Urinary bladder (tissue), 4 donors: Measurements from ENCODE around the gene LRCH3. TPM values are rescaled to one million over a fixed set of nuclear protein-coding genes. Genes with fewer than 3 reads are reported as not detected.
A peak's percentile ranks its signal among the peaks of the same experiment; 100 is the strongest.
"Not testable (repeated sequence)": the region's sequence is repeated elsewhere in the genome, so short reads cannot be mapped to it uniquely, and the experiment has no call there.

ENCODE experiments used
- DNase-seq: peaks from one replicate; pipeline ENCODE4 v3.0.0-alpha.2; 2015; ENCODE audit errors: extremely low spot score
- H3K27ac ChIP-seq: one replicate; pipeline ENCODE4 v1.5.1; 2013; ENCODE audit warnings: low read depth, mild to moderate bottlenecking, moderate library complexity
- H3K36me3 ChIP-seq: one replicate; pipeline ENCODE4 v1.6.1; 2013; ENCODE audit warnings: mild to moderate bottlenecking, moderate library complexity; ENCODE audit not compliant: insufficient read depth
- H3K4me1 ChIP-seq: one replicate; pipeline ENCODE4 v1.6.1; 2013; ENCODE audit warnings: mild to moderate bottlenecking, moderate library complexity; ENCODE audit not compliant: insufficient read depth
- H3K4me3 ChIP-seq: one replicate; pipeline ENCODE4 v1.5.1; 2013; ENCODE audit warnings: low read depth, low read length
- WGBS: extraction: QIAGEN DNeasy Blood & Tissue Kit; methylation state at CpG from one replicate; pipeline ENCODE4 v1.1.7; 2013; 5-methylcytosine and 5-hydroxymethylcytosine counted together
- polyA plus RNA-seq: library from polyadenylated mRNA; stranded (reverse); fragments of 200-250 nt; gene quantifications from one replicate; pipeline ENCODE4 v1.2.3, GENCODE V29; 2013
- total RNA-seq: library from RNA; depleted of rRNA; stranded (reverse); fragments of >200 nt; gene quantifications from one replicate; pipeline ENCODE4 v1.2.3, GENCODE V29; 2014
- donor health status: healthy with polysubstance abuse.
- donor health status: healthy.

Gene LRCH3
- total and polyA plus RNA-seq, 2 donors, result 21.1 to 138 TPM

DNA sequence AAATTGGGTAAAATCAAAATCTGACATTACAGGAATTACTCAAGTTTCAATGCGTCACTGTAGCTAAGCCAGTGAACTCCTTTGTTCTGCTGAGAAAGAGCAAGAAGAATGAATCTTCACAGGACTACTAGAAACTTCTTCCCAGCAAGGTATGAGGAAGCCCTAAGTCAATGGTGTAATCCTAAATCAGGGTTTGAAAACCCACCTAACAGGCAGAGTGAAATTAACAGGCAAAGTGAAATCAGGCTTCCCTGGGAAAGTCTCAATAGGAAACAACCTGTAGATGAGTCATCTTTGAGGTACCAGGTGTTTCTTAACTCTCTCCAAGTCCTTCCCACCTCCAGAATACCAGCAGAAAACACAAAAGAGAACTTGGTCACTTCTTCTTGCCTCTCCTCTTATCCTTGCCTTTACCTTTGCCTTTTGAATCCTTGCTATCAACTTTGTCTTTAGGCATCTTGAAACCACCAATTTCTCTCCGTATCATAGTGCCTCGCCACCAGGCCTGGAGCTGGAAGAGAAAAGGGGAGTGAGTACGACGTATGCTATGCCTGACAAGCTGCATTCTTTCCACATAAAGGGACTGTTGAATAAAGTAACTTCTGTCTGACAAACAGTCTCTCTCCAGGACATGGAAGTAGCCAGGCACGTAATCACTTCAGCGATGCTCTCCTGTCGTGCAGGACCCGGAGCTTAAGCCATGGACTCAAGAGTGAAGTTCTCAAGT is 98.3 kb downstream of the LRCH3 start:
- WGBS, result 87% methylated on average over 9 of the region's 9 CpGs
- H3K27ac ChIP-seq, result no peak overlapping the region
- no peak for DNase-seq

DNA sequence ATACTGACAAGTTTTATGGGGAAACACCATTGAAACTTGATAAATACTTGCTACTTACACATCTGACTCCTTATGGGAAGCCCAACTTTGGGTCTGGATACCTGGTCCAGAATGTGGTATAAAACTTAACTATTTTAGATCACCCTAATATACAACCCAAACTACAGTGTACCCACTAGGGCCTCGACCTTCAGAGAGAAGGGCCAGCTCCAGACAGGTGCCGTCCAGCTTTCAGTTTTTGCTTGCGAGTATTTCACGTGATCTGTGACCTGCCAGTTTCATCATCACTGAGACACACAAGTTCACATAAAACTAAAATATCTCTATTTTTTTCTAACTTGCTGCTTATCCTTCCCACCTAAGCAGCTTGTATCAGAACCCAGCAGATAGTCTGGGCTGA is 99.6 kb downstream of the LRCH3 start:
- Histone ChIP-seq H3K27ac (no peak overlapping the region), H3K4me1 (no peaks in the 10 kb centered on the region), H3K4me3 (no peak overlapping the region), H3K36me3 (no peaks in the 10 kb centered on the region)
- 92% methylated on average over 4 of the region's 4 CpGs for WGBS
- no peak for DNase-seq

More for the DNA sequence above, 98.3 kb downstream of the LRCH3 start:
- no peaks in the 10 kb centered on the region for H3K4me1 ChIP-seq
- H3K36me3 ChIP-seq, result no peaks in the 10 kb centered on the region
- no peak overlapping the region for H3K4me3 ChIP-seq

DNA sequence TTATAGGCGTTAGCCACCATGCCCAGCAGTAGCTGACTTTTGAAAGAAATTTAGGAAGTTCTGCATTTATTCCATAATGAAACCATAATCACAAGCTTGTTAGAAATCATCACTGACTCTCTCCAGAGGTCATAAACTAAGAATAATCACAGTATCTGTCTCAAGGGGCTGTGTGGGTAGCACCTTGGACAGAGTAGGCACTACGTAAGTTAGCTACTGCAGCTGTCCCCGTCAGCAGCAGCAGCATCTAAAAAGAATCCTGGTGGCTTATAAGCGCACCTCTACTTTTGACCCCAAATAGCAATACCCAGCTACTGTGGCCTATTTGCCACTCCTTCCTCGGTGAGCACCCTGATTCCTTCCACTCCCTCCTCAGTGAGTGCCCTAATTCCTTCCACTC is 101.1 kb downstream of the LRCH3 start:
- Histone ChIP-seq H3K36me3 (no peaks in the 10 kb centered on the region), H3K27ac (no peak overlapping the region), H3K4me1 (no peaks in the 10 kb centered on the region), H3K4me3 (no peak overlapping the region)
- DNase-seq, result no peak
- 86% methylated on average over 5 of the region's 5 CpGs for WGBS

DNA sequence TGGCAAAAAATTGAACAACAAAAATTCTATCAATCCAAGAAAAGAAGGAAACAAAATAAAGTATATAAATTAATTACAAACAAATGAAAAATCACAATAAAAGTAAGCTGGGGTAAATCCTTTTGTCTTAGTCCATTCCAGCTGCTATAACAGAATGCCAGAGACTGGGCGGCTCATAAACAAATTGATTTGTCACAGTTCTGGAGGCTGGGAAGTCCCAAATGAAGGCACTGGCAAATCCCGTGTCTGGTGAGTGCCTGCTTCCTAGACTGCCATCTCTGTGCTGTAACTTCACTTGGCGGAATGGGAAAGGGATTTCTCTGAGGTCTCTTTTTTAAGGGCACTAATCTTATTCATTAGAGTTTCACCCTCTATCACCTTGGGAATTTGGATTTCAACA is 105.4 kb downstream of the LRCH3 start:
- DNase-seq, result no peak
- Histone ChIP-seq H3K36me3 (no peaks in the 10 kb centered on the region), H3K4me3 (no peak overlapping the region), H3K4me1 (no peaks in the 10 kb centered on the region), H3K27ac (no peak overlapping the region)
- WGBS, result 88% methylated on average over 3 of the region's 3 CpGs

DNA sequence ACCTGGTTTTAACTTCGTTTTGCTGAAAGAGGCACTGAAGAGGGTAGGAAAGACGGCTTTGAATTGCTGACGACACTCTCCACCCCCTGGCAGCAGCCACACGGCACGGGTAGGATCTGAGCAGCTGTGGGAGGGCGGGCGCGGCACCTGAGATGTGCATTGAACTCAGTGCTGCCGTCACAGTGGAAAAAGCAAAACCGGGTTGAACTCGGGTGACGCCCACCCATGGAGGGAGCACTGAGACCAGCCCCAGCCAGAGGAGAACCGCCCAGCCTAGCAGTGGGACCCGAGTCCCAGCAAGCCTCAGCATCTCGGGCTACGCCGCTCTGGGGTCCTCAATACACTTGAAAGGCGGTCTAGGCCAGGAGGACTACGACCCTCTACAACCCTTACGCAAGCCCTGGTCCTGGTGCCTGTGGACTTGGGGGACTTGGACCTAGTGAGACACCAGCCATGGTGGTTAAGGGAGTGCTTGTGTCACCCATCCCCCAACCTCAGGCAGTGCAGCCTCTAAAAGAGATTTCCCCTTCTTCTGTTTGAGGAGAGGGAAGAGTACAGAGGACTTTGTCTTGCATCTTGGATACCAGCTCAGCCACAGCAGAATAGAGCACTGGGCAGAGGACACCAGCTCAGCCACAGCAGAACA is 108.9 kb downstream of the LRCH3 start:
- Histone ChIP-seq H3K4me1 (no peaks in the 10 kb centered on the region), H3K27ac (no peak overlapping the region), H3K36me3 (no peaks in the 10 kb centered on the region), H3K4me3 (no peak overlapping the region)
- WGBS, result 72% methylated on average over 20 of the region's 20 CpGs
- no peak for DNase-seq

DNA sequence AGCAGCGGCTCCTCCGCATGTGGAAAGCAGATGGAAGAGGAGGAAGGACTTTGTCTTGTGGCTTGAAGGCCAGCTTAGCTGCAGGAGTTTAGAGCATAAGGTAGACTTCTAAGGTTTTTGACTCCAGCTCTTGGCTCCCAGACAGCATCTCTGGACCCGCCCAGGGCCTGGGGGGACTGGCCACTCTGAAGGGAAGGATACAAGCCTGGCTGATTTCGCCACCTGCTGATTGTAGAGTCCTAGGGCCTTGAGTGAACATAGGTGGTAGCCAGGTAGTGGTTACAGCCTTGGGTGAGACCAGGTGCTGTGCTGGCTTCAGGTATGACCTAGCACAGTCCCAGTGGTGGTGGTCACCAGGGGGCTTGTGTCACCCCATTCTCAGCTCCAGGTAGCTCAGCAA is 110.6 kb downstream of the LRCH3 start:
- Histone ChIP-seq H3K27ac (no peak overlapping the region), H3K4me3 (no peak overlapping the region), H3K4me1 (no peaks in the 10 kb centered on the region), H3K36me3 (no peaks in the 10 kb centered on the region)
- DNase-seq, result no peak
- 97% methylated on average over 4 of the region's 4 CpGs for WGBS

DNA sequence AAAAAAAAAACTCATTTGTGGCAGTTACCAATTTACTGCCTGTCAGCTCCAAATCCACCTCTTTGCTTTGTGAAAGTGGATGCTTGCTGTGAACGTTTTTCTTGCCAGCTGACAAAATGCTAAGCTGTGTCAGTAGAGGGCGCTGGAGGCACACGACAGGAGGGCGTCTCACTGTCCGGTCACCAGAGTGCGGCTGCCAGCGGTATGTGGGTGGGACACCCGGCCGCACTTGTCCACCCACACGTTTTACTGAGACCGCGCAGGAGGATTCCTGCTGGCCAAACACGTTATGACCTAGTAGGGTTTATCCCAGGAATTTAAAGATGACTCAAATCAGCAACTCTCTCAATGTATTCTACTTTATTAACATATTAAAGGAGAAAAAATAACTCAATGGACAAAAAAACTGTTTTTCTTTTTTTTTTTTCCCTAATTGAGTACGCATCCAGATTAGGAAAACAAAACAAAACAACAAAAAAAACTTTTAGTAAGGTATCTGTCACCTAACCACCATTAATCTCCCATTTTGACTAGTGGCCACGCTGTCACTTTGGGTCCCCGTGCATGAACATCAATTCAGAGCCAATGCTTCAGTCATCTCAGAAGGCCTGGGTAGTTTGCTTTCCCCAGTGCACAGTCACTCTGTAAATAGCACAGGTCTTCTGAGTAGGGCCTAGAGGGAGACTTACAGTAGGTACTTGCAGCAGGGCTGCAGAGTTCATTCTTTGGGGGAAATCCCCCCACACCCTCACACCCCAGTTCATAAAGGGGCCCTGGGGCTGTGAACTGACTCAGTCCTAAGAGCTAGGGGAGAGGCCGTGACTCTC is 115.2 kb downstream of the LRCH3 start:
- no peak overlapping the region for H3K27ac ChIP-seq

DNA sequence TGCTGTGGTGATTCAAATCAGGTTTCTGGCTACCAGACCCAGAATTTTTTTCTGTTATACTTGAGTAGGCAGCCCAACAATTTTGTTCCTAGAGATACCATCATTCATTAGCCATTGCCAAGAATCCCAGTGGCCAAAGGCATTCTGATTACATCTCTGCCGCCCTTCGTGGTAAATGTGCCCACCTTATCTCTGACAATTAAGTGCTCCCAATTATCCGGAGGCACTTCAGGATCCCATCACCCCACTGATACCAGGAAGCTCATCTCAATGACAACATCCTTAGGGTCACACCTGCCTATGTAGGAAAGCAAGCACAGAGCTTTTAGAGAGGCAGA is 115.8 kb downstream of the LRCH3 start:
- Histone ChIP-seq H3K4me3 (no peak overlapping the region), H3K36me3 (no peaks in the 10 kb centered on the region), H3K4me1 (no peaks in the 10 kb centered on the region), H3K27ac (no peak overlapping the region)
- DNase-seq, result no peak
- 73% methylated on average over 3 of the region's 3 CpGs for WGBS

More for the DNA sequence above, 115.2 kb downstream of the LRCH3 start:
- peak; percentile 68 for DNase-seq
- no peak overlapping the region for H3K4me3 ChIP-seq
- no peaks in the 10 kb centered on the region for H3K36me3 ChIP-seq
- no peaks in the 10 kb centered on the region for H3K4me1 ChIP-seq
- WGBS, result 15% methylated on average over 17 of the region's 17 CpGs

DNA sequence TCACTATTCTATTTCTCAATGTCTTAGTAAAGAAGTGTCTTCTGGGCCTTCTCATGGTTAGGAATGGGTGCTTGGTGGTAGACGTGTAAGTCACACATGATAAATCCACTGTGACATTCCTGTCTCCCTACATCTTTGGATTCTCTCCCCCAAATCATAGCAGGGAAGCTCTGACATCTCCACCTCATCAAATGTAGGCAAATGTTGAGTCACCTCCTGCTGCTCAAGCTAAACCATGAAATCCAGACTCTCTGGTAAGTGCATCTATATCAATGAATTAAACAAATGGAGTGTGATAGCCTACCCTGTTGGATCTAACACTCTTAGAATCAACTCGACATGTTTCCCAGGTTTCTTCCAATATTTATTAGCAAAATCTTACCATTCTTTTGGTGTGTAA is 116.1 kb downstream of the LRCH3 start:
- Histone ChIP-seq H3K36me3 (no peaks in the 10 kb centered on the region), H3K27ac (no peak overlapping the region), H3K4me1 (no peaks in the 10 kb centered on the region), H3K4me3 (no peak overlapping the region)
- 79% methylated on average over 2 of the region's 2 CpGs for WGBS
- DNase-seq, result no peak

DNA sequence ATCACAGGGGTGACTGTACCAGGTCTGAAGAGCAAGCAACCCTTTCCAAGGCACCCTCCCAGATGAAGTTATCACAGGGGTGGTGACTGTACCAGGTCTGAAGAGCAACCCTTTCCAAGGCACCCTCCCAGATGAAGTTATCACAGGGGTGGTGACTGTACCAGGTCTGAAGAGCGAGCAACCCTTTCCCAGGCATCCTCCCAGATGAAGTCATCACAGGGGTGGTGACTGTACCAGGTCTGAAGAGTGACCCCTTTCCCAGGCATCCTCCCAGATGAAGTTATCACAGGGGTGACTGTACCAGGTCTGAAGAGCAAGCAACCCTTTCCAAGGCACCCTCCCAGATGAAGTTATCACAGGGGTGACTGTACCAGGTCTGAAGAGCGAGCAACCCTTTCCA is 117.5 kb downstream of the LRCH3 start:
- not testable (repeated sequence) for H3K4me1 ChIP-seq, DNase-seq, H3K4me3 ChIP-seq, H3K27ac ChIP-seq, H3K36me3 ChIP-seq
- WGBS, result 96% methylated on average over 2 of the region's 2 CpGs

DNA sequence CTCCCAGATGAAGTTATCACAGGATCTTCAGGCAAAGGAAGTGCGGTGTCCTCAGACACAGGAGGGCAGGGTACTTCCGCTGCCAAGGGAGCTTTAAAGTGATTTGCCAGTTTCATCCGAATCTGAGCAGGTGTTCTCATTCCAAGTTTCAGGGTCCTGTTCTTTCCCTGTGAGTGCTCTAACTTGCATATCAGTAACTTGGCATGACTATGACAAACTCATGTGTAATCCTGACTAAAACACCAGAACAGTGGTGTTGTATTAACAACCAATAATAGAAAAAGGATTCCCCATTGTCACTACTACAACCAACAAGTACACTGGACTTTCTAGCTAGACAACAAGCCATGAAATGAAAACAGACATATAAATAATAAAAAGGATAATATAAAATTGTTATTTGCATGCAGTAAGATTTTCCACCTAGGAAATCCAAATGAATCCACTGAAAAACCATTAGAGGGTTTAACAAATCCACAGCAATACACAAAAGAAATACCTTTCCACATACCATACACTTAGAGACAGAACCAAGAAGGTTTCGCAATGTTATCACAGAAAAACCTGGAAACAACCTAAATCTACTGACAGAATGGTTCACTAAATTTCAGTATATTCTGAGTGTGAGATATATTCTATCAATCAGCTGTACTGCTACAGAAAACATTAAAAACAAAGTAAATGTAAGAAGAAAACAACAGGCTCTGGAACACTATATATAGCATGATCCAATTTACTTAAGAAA is 118.1 kb downstream of the LRCH3 start:
- H3K27ac ChIP-seq, result no peak overlapping the region
- H3K4me1 ChIP-seq, result no peaks in the 10 kb centered on the region
- WGBS, result 92% methylated on average over 4 of the region's 4 CpGs
- no peak for DNase-seq
- H3K4me3 ChIP-seq, result no peak overlapping the region
- no peaks in the 10 kb centered on the region for H3K36me3 ChIP-seq

DNA sequence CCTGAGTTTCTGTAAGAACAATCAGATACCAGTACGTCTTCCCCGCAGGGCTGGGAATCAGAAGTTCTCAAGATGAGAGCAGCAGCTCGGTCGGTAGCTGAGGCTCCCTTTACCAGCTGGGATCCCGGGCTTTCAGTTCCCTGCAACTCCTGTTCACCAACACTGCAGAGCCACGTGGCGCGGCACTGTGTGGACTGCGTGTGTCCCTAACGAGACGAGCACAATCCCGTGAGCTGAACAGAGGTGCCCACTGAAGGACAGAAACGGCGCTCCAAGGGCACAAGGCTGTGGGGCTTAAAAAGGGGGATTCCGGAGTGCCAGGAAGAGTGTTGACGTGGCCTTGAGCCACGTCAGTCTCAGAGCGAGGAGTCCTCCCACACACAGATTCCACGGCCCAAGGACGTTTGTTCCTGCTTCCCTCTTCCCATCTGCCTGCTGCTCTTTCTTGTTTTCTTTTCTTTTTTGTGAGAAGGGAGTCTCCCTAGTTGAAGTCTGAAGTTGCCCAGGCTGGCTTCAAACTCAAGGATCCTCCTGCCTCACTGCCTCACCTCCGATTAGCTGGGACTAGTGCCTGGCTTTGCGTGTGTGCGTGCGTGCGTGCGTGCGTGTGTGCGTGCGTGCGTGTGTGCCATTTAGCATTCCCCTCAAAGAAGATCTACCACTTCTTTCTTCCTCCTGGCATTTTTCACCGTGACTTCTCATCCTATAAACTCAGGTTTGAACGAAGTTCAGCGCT is 121.9 kb downstream of the LRCH3 start:
- H3K4me3 ChIP-seq, result no peak overlapping the region
- H3K27ac ChIP-seq, result no peak overlapping the region
- H3K4me1 ChIP-seq, result no peaks in the 10 kb centered on the region
- no peak for DNase-seq
- 89% methylated on average over 33 of the region's 33 CpGs for WGBS
- H3K36me3 ChIP-seq, result no peaks in the 10 kb centered on the region
